Peyer's patch (tissue), 4 donors: ENCODE measurements around the gene KIF2A. TPM values are rescaled to one million over a fixed set of nuclear protein-coding genes. Genes with fewer than 3 reads are reported as not detected.

Experiments
- DNase-seq, 3 donors: peaks; one replicate each; pipeline ENCODE4 v3.0.0-alpha.2; 2017 to 2019
- H3K27ac ChIP-seq, 4 donors: fragments of 200-600 bp; sonication (generic); one replicate each; pipeline ENCODE4 v1.5.1; 2016 to 2019
- H3K27me3 ChIP-seq, 2 donors: fragments of 200-600 bp; sonication (generic); one replicate each; pipeline ENCODE4 v1.5.1; 2019
- H3K36me3 ChIP-seq, 3 donors: fragments of 200-600 bp; sonication (generic); one replicate each; pipeline ENCODE4 v1.5.1; 2016 to 2019
- H3K4me1 ChIP-seq, 4 donors: fragments of 200-600 bp; sonication (generic); one replicate each; pipeline ENCODE4 v1.5.1; 2016 to 2019
- H3K4me3 ChIP-seq, 4 donors: fragments of 200-600 bp; sonication (generic); 1 replicate in 3 of 4; 2 replicates in 1 of 4; pipeline ENCODE4 v1.5.1; 2016 to 2019; ENCODE audit warnings: mild to moderate bottlenecking in 1 of 4
- H3K9me3 ChIP-seq, 4 donors: fragments of 200-600 bp; sonication (generic); one replicate each; pipeline ENCODE4 v1.5.1; 2016 to 2019; ENCODE audit warnings: mild to moderate bottlenecking in 1 of 4
- CTCF ChIP-seq, 6 experiments: fragments of 450-650 bp in 4 of 6; fragments of 200-600 bp in 2 of 6; sonication (generic) in 1 of 6; IDR thresholded peaks; one replicate each; pipeline ENCODE4 v1.5.1; 2017 to 2019; ENCODE audit warnings: antibody characterized with exemption in 6 of 6, mild to moderate bottlenecking in 3 of 6, moderate library complexity in 1 of 6
- POLR2A ChIP-seq, 2 donors: fragments of 450-650 bp; IDR thresholded peaks; one replicate each; pipeline ENCODE4 v1.5.1; 2017; ENCODE audit warnings: antibody characterized with exemption in 2 of 2, mild to moderate bottlenecking in 2 of 2, moderate library complexity in 2 of 2
- total RNA-seq, 4 donors: library from RNA; depleted of rRNA; stranded (reverse); fragments of >200 nt; gene quantifications; one replicate each; pipeline ENCODE4 v1.1.0, GENCODE V29; 2016

The KIF2A gene
- total RNA-seq, 4 donors from 2014 or later, result 38.3 to 71.8 (median 41.6) TPM

DNA sequence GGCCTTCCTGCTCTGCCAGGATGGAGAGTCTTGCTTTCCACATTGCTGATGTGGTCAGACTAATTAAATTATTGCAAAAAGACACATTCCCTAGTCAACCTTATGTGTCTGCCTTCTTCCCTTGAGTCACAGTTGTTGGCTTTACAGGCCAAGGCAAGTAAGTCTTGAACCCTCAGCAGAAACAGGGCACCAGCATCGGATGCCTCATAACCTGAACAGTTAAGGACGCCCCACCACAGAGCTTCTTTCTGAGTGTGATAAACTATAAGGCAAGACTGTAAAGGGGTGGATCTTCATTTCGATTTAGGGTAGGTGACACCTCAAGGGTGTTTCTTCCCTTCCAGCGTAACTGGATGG lies 670 bp upstream of the KIF2A start:
- TF ChIP-seq POLR2A (IDR thresholded peaks at IDR 0.05) (no peak), CTCF (IDR thresholded peaks at IDR 0.05) (no peak)
- no peak for DNase-seq

GRCh38 chr5:62306323-62306895 lies 403 bp downstream of the KIF2A start:
- DNase-seq, result peak in 2 of 3 donors; percentile 61 to 73
- peaks cover 0 to 18% (median 3%) of the 10 kb centered on the region in 4 donors for H3K4me1 ChIP-seq
- no peaks in the 10 kb centered on the region for H3K27me3 ChIP-seq
- TF ChIP-seq POLR2A (IDR thresholded peaks at IDR 0.05), result no peak
- TF ChIP-seq CTCF (IDR thresholded peaks at IDR 0.05), result no peak
- peak overlapping the region; percentile 91 to 98 (median 96) for H3K27ac ChIP-seq
- no peaks in the 10 kb centered on the region for H3K9me3 ChIP-seq
- no peaks in the 10 kb centered on the region for H3K36me3 ChIP-seq
- peak overlapping the region; percentile 75 to 98 (median 90) for H3K4me3 ChIP-seq

More for the DNA sequence above, 670 bp upstream of the KIF2A start:
- peak overlapping the region; percentile 91 to 98 (median 96) for H3K27ac ChIP-seq
- H3K4me3 ChIP-seq, result peak overlapping the region; percentile 75 to 98 (median 90)
- H3K27me3 ChIP-seq, result no peaks in the 10 kb centered on the region
- no peaks in the 10 kb centered on the region for H3K36me3 ChIP-seq
- H3K4me1 ChIP-seq, result peaks cover 0 to 18% (median 3%) of the 10 kb centered on the region in 4 donors
- no peaks in the 10 kb centered on the region for H3K9me3 ChIP-seq

DNA sequence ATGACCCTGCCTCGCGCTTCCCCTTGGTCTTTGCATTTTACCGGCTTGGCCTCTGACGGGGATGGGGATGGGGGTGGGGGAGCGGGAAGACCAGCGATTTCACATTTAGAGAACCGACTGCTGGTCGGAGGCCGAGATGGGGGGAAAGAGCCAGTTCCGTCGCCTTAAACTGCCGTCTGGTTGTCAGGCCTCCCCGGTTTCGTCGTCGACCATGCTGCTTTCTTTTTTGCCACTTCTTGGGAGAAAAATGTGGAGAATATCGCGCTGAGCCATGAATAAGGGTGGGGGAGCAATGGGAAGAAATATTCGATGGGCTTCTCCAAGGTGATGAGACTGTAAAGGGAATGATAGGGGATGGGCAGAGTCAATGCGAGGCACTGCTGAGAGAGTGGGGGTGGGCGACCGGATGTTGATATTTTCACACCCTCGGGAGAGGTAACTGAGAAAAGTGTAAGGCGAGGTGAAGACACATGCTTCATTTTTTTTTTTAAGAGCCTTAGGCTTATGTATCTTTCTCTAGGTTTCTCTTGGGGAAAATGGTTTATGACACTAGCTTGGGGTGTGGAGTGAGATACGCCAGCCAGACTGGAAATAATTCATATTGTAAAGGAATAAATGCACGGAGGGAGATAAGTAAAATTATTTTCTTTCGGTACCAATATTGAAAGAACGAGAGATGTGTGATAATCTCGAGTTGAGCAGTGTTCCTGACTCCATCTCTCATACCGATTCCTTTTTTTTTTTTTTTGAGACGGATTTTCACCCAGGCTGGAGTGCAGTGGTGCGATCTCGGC lies 1.1 kb downstream of the KIF2A start:
- Histone ChIP-seq H3K4me3 (peak overlapping the region; percentile 75 to 98 (median 90)), H3K27me3 (no peaks in the 10 kb centered on the region), H3K36me3 (no peaks in the 10 kb centered on the region), H3K27ac (peak overlapping the region; percentile 91 to 98 (median 96)), H3K9me3 (no peaks in the 10 kb centered on the region), H3K4me1 (peaks cover 0 to 24% (median 3%) of the 10 kb centered on the region in 4 donors)
- TF ChIP-seq CTCF (IDR thresholded peaks at IDR 0.05) (no peak), POLR2A (IDR thresholded peaks at IDR 0.05) (no peak)
- DNase-seq, result peak in 2 of 3 donors; percentile 76 to 79

GRCh38 chr5:62308439-62308838 lies 2.4 kb downstream of the KIF2A start:
- H3K4me3 ChIP-seq, result no peak overlapping the region
- DNase-seq, result no peak
- no peaks in the 10 kb centered on the region for H3K27me3 ChIP-seq
- no peak overlapping the region for H3K27ac ChIP-seq
- TF ChIP-seq CTCF (IDR thresholded peaks at IDR 0.05), result no peak
- TF ChIP-seq POLR2A (IDR thresholded peaks at IDR 0.05), result no peak
- peaks cover 2 to 25% (median 3%) of the 10 kb centered on the region in 4 donors for H3K4me1 ChIP-seq
- H3K36me3 ChIP-seq, result no peaks in the 10 kb centered on the region
- H3K9me3 ChIP-seq, result no peaks in the 10 kb centered on the region

GRCh38 chr5:62309107-62309506 lies 3.1 kb downstream of the KIF2A start:
- no peak overlapping the region for H3K27ac ChIP-seq
- TF ChIP-seq CTCF (IDR thresholded peaks at IDR 0.05) (no peak), POLR2A (IDR thresholded peaks at IDR 0.05) (no peak)
- H3K27me3 ChIP-seq, result no peaks in the 10 kb centered on the region
- no peak overlapping the region for H3K4me3 ChIP-seq
- H3K36me3 ChIP-seq, result no peaks in the 10 kb centered on the region
- no peak for DNase-seq
- peaks cover 2 to 25% (median 3%) of the 10 kb centered on the region in 4 donors for H3K4me1 ChIP-seq
- no peaks in the 10 kb centered on the region for H3K9me3 ChIP-seq
